ENCODE measurements around the gene KDM6A. TPM values are rescaled to one million over a fixed set of nuclear protein-coding genes. Genes with fewer than 3 reads are reported as not detected.

Gene KDM6A
- total and polyA plus RNA-seq, 2 donors (not counting 1 experiment from before 2014, with no cell fraction given): 13.8 to 28.4 TPM

GRCh38 chrX:44989995-44990770, 117.2 kb downstream of the KDM6A start:
- H3K4me2 ChIP-seq (ENCODE audit: extremely low read depth, insufficient read depth, low read length): no peak overlapping the region
- H3K79me2 ChIP-seq (ENCODE audit: control insufficient read depth, insufficient read depth, low read length): no peaks in the 10 kb centered on the region

GRCh38 chrX:44992775-44993174, 119.8 kb downstream of the KDM6A start:
- H3K9me3 ChIP-seq (ENCODE audit: control insufficient read depth, insufficient read depth, low read depth, low read length): no peaks in the 10 kb centered on the region
- no peak overlapping the region for H3K4me3 ChIP-seq (replicated peaks in 1 of 4; ENCODE audit: control extremely low read depth in 1 of 4, insufficient read depth in 1 of 4, low read depth in 3 of 4, low read length in 4 of 4)
- no peak overlapping the region for H3K4me2 ChIP-seq (ENCODE audit: extremely low read depth, insufficient read depth, low read length)
- no peak for DNase-seq (ENCODE audit: low read depth in 2 of 2)
- no peaks in the 10 kb centered on the region for H3K36me3 ChIP-seq (ENCODE audit: control insufficient read depth, insufficient read depth, low read length)
- no peaks in the 10 kb centered on the region for H4K20me1 ChIP-seq (ENCODE audit: control insufficient read depth, extremely low read depth, insufficient read depth, low read length)
- no peak overlapping the region for H3K27ac ChIP-seq (ENCODE audit: insufficient read depth, low read length)
- H2AFZ ChIP-seq (ENCODE audit: low read length): no peak overlapping the region
- H3K79me2 ChIP-seq (ENCODE audit: control insufficient read depth, insufficient read depth, low read length): no peaks in the 10 kb centered on the region
- H3K9ac ChIP-seq (ENCODE audit: insufficient read depth, low read length): no peak overlapping the region
- H3K4me1 ChIP-seq (ENCODE audit: control insufficient read depth, extremely low read depth, insufficient read depth, low read length): no peaks in the 10 kb centered on the region
- no peak for TF ChIP-seq CTCF (conservative IDR thresholded peaks at IDR 0.05 in 1 of 2, IDR thresholded peaks at IDR 0.05 in 1 of 2; ENCODE audit: low read depth in 1 of 2, low read length in 2 of 2)
- no peak for TF ChIP-seq EZH2 (IDR thresholded peaks at IDR 0.05; ENCODE audit: low read length, missing control alignments)
- H3K27me3 ChIP-seq (ENCODE audit: control insufficient read depth, insufficient read depth, low read length): no peaks in the 10 kb centered on the region

More at GRCh38 chrX:44989995-44990770, 117.2 kb downstream of the KDM6A start:
- H4K20me1 ChIP-seq (ENCODE audit: control insufficient read depth, extremely low read depth, insufficient read depth, low read length): no peaks in the 10 kb centered on the region
- no peak overlapping the region for H3K9ac ChIP-seq (ENCODE audit: insufficient read depth, low read length)
- no peaks in the 10 kb centered on the region for H3K9me3 ChIP-seq (ENCODE audit: control insufficient read depth, insufficient read depth, low read depth, low read length)
- no peak overlapping the region for H3K4me3 ChIP-seq (replicated peaks in 1 of 4; ENCODE audit: control extremely low read depth in 1 of 4, insufficient read depth in 1 of 4, low read depth in 3 of 4, low read length in 4 of 4)
- no peak overlapping the region for H3K27ac ChIP-seq (ENCODE audit: insufficient read depth, low read length)
- no peak for TF ChIP-seq CTCF (conservative IDR thresholded peaks at IDR 0.05 in 1 of 2, IDR thresholded peaks at IDR 0.05 in 1 of 2; ENCODE audit: low read depth in 1 of 2, low read length in 2 of 2)
- TF ChIP-seq EZH2 (IDR thresholded peaks at IDR 0.05; ENCODE audit: low read length, missing control alignments): no peak
- H3K36me3 ChIP-seq (ENCODE audit: control insufficient read depth, insufficient read depth, low read length): no peaks in the 10 kb centered on the region
- H2AFZ ChIP-seq (ENCODE audit: low read length): no peak overlapping the region
- H3K4me1 ChIP-seq (ENCODE audit: control insufficient read depth, extremely low read depth, insufficient read depth, low read length): no peaks in the 10 kb centered on the region
- no peaks in the 10 kb centered on the region for H3K27me3 ChIP-seq (ENCODE audit: control insufficient read depth, insufficient read depth, low read length)
- DNase-seq (ENCODE audit: low read depth in 2 of 2): peak in 1 of 2 donors; percentile 28

GRCh38 chrX:44996277-44996676, 123.3 kb downstream of the KDM6A start:
- no peak for DNase-seq (ENCODE audit: low read depth in 2 of 2)
- Histone ChIP-seq H3K27ac (ENCODE audit: insufficient read depth, low read length) (no peak overlapping the region), H3K9me3 (ENCODE audit: control insufficient read depth, insufficient read depth, low read depth, low read length) (no peaks in the 10 kb centered on the region), H3K9ac (ENCODE audit: insufficient read depth, low read length) (no peak overlapping the region), H3K27me3 (ENCODE audit: control insufficient read depth, insufficient read depth, low read length) (no peaks in the 10 kb centered on the region), H4K20me1 (ENCODE audit: control insufficient read depth, extremely low read depth, insufficient read depth, low read length) (no peaks in the 10 kb centered on the region), H3K4me1 (ENCODE audit: control insufficient read depth, extremely low read depth, insufficient read depth, low read length) (no peaks in the 10 kb centered on the region), H3K4me2 (ENCODE audit: extremely low read depth, insufficient read depth, low read length) (no peak overlapping the region), H3K4me3 (replicated peaks in 1 of 4; ENCODE audit: control extremely low read depth in 1 of 4, insufficient read depth in 1 of 4, low read depth in 3 of 4, low read length in 4 of 4) (no peak overlapping the region), H3K36me3 (ENCODE audit: control insufficient read depth, insufficient read depth, low read length) (no peaks in the 10 kb centered on the region), H3K79me2 (ENCODE audit: control insufficient read depth, insufficient read depth, low read length) (no peaks in the 10 kb centered on the region), H2AFZ (ENCODE audit: low read length) (no peak overlapping the region)
- no peak for TF ChIP-seq EZH2 (IDR thresholded peaks at IDR 0.05; ENCODE audit: low read length, missing control alignments)
- TF ChIP-seq CTCF (conservative IDR thresholded peaks at IDR 0.05 in 1 of 2, IDR thresholded peaks at IDR 0.05 in 1 of 2; ENCODE audit: low read depth in 1 of 2, low read length in 2 of 2): no peak
